SK-N-SH treated with all-trans-retinoic acid at 6 μM for 48 hours (cell line): ENCODE data around the gene CUBN.

Experiments used
- ATAC-seq: fragments of 200-7000 bp; cut with Tn5 transposase; 3 replicates; pipeline ENCODE4 v1.9.1; 2020; ENCODE audit warnings: mild to moderate bottlenecking, moderate library complexity
- ARNTL ChIP-seq: fragments of 450-650 bp; formaldehyde crosslinking; IDR thresholded peaks from 2 replicates; pipeline ENCODE4 v1.5.0; 2020; ENCODE audit warnings: low read depth, mild to moderate bottlenecking, moderate library complexity, borderline replicate concordance
- CSDC2 ChIP-seq: fragments of 250-450 bp; sonication (Bioruptor Pico); IDR thresholded peaks from 2 replicates; pipeline ENCODE4 v1.5.0; 2020; ENCODE audit warnings: mild to moderate bottlenecking, moderate library complexity
- CSRNP3 ChIP-seq: fragments of 250-450 bp; sonication (Bioruptor Pico); IDR thresholded peaks from 2 replicates; pipeline ENCODE4 v1.5.1; 2021; ENCODE audit warnings: mild to moderate bottlenecking, moderate library complexity
- ESRRG ChIP-seq: fragments of 250-450 bp; sonication (Bioruptor Pico); IDR thresholded peaks from 2 replicates; pipeline ENCODE4 v1.6.1; 2021; ENCODE audit warnings: mild to moderate bottlenecking
- GLIS3 ChIP-seq: fragments of 250-450 bp; sonication (Bioruptor Pico); IDR thresholded peaks from 2 replicates; pipeline ENCODE4 v1.5.0; 2020; ENCODE audit warnings: mild to moderate bottlenecking, moderate library complexity
- ISL1 ChIP-seq: fragments of 250-450 bp; sonication (Bioruptor Pico); IDR thresholded peaks from 2 replicates; pipeline ENCODE4 v2.1.2; 2022; ENCODE audit warnings: mild to moderate bottlenecking, moderate library complexity
- OSR1 ChIP-seq: fragments of 250-450 bp; sonication (Bioruptor Pico); IDR thresholded peaks from 2 replicates; pipeline ENCODE4 v1.8.0; 2022; ENCODE audit warnings: moderate library complexity, mild to moderate bottlenecking, inconsistent platforms
- PATZ1 ChIP-seq: fragments of 250-450 bp; sonication (Bioruptor Pico); IDR thresholded peaks from 2 replicates; pipeline ENCODE4 v1.8.0; 2020; ENCODE audit warnings: mild to moderate bottlenecking, moderate library complexity, borderline replicate concordance
- PPARA ChIP-seq: fragments of 250-450 bp; sonication (Bioruptor Pico); IDR thresholded peaks from 2 replicates; pipeline ENCODE4 v1.5.0; 2020; ENCODE audit warnings: mild to moderate bottlenecking, borderline replicate concordance
- RARB ChIP-seq: fragments of 250-450 bp; sonication (Bioruptor Pico); IDR thresholded peaks from 2 replicates; pipeline ENCODE4 v1.8.0; 2021; ENCODE audit warnings: mild to moderate bottlenecking, moderate library complexity
- SNAI2 ChIP-seq: fragments of 250-450 bp; sonication (Bioruptor Pico); IDR thresholded peaks from 2 replicates; pipeline ENCODE4 v1.5.0; 2020; ENCODE audit warnings: mild to moderate bottlenecking, moderate library complexity
- TCF4 ChIP-seq: fragments of 250-450 bp; sonication (Bioruptor Pico); IDR thresholded peaks from 2 replicates; pipeline ENCODE4 v1.8.0; 2021; ENCODE audit warnings: mild to moderate bottlenecking, moderate library complexity, borderline replicate concordance
- TOX ChIP-seq: fragments of 250-450 bp; sonication (Bioruptor Pico); IDR thresholded peaks from 2 replicates; pipeline ENCODE4 v1.8.0; 2021; ENCODE audit warnings: mild to moderate bottlenecking, moderate library complexity, borderline replicate concordance
- ZC3H10 ChIP-seq: fragments of 250-450 bp; sonication (Bioruptor Pico); IDR thresholded peaks from 2 replicates; pipeline ENCODE4 v1.5.1; 2021; ENCODE audit warnings: mild to moderate bottlenecking, moderate library complexity
- ZFP3 ChIP-seq: fragments of 250-450 bp; sonication (Bioruptor Pico); IDR thresholded peaks from 2 replicates; pipeline ENCODE4 v1.5.0; 2020; ENCODE audit warnings: mild to moderate bottlenecking, moderate library complexity
- ZFP30 ChIP-seq: fragments of 450-650 bp; formaldehyde crosslinking; IDR thresholded peaks from 2 replicates; pipeline ENCODE4 v1.5.0; 2022; ENCODE audit warnings: mild to moderate bottlenecking, moderate library complexity
- ZNF565 ChIP-seq: fragments of 450-650 bp; formaldehyde crosslinking; conservative IDR thresholded peaks from 2 replicates; pipeline ENCODE4 v1.5.0; 2020; ENCODE audit warnings: low read depth, mild to moderate bottlenecking, moderate library complexity
- ZNF70 ChIP-seq: fragments of 450-650 bp; formaldehyde crosslinking; IDR thresholded peaks from 2 replicates; pipeline ENCODE4 v1.5.0; 2020; ENCODE audit warnings: mild to moderate bottlenecking, moderate library complexity
- ZNF8 ChIP-seq: fragments of 450-650 bp; formaldehyde crosslinking; IDR thresholded peaks from 2 replicates; pipeline ENCODE4 v1.5.0; 2020; ENCODE audit warnings: mild to moderate bottlenecking, moderate library complexity
- TF ChIP-seq, protein P1 (sequence below): fragments of 250-450 bp; sonication (Bioruptor Pico); IDR thresholded peaks from 2 replicates; pipeline ENCODE4 v1.5.1; 2020; ENCODE audit warnings: low read depth, mild to moderate bottlenecking, moderate library complexity
- TF ChIP-seq, protein P2 (sequence below): fragments of 250-450 bp; sonication (Bioruptor Pico); IDR thresholded peaks from 2 replicates; pipeline ENCODE4 v1.8.0; 2021; ENCODE audit warnings: low read depth, mild to moderate bottlenecking, moderate library complexity, borderline replicate concordance

Gene CUBN

DNA sequence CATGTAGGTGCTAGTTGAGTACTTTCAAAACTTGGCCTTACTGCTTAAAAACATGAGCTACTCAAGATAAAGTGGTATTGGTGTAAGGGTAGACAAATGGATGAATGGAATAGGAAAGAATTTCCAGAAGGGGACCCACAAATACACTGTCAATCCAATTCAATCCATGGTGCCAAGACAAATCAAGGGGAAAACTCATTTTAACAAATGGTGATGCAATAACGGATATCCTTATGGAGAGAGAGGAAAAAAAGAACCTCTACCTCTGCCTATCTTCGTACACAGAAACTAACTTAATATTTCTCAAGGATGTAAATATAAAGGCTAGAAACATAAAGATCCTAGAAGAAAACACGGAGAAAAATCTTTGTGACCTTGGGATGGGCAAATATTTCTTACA lies 188.5 kb downstream of the CUBN start:
- TF ChIP-seq OSR1 (no peak), ZFP3 (CRISPR knock-in tag) (no peak), ARNTL (CRISPR knock-in tag) (no peak), PPARA (CRISPR knock-in tag) (no peak), ZNF70 (CRISPR knock-in tag) (no peak), TOX (no peak), GLIS3 (no peak), ISL1 (CRISPR knock-in tag) (no peak), ZNF8 (CRISPR knock-in tag) (no peak), ESRRG (CRISPR knock-in tag) (no peak), RARB (CRISPR knock-in tag) (no peak), TCF4 (no peak), ZC3H10 (CRISPR knock-in tag) (no peak), CSRNP3 (no peak)
- TF ChIP-seq, protein P1, sequence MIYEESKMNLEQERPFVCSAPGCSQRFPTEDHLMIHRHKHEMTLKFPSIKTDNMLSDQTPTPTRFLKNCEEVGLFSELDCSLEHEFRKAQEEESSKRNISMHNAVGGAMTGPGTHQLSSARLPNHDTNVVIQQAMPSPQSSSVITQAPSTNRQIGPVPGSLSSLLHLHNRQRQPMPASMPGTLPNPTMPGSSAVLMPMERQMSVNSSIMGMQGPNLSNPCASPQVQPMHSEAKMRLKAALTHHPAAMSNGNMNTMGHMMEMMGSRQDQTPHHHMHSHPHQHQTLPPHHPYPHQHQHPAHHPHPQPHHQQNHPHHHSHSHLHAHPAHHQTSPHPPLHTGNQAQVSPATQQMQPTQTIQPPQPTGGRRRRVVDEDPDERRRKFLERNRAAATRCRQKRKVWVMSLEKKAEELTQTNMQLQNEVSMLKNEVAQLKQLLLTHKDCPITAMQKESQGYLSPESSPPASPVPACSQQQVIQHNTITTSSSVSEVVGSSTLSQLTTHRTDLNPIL = no peak
- TF ChIP-seq, protein P2, sequence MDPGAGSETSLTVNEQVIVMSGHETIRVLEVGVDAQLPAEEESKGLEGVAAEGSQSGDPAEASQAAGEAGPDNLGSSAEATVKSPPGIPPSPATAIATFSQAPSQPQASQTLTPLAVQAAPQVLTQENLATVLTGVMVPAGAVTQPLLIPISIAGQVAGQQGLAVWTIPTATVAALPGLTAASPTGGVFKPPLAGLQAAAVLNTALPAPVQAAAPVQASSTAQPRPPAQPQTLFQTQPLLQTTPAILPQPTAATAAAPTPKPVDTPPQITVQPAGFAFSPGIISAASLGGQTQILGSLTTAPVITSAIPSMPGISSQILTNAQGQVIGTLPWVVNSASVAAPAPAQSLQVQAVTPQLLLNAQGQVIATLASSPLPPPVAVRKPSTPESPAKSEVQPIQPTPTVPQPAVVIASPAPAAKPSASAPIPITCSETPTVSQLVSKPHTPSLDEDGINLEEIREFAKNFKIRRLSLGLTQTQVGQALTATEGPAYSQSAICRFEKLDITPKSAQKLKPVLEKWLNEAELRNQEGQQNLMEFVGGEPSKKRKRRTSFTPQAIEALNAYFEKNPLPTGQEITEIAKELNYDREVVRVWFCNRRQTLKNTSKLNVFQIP = no peak
- TF ChIP-seq, all 23 proteins: peak for 0
- ATAC-seq = no peak

- no peak for ATAC-seq
- no peak for TF ChIP-seq CSRNP3
- no peak for TF ChIP-seq ISL1 (CRISPR knock-in tag)
Measured at GRCh38 chr10:16938952-16939351, 190.7 kb downstream of the CUBN start.

DNA sequence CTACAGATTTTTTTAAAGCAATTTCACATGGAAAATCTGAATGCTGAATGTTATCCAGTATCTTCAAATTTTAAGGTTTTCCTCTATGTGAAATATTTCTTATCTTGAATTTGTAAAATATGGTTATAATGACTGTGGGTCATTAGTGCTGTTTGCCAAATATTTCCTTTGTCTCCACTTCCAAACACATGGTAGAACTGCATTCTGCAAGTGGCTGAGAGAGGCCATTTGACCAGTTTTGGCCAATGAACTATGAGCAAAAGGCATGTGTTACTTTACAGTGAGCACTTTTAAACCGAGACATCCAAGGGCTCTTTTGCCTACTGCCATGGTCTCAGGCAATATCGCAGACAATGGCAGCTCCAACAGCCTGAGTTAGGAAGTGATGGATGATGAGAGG lies 195.2 kb downstream of the CUBN start:
- ATAC-seq = no peak
- TF ChIP-seq PATZ1 (CRISPR knock-in tag) (no peak), ZNF8 (CRISPR knock-in tag) (no peak), ISL1 (CRISPR knock-in tag) (no peak), OSR1 (no peak), TCF4 (no peak), ZFP3 (CRISPR knock-in tag) (no peak), CSDC2 (CRISPR knock-in tag) (no peak), GLIS3 (no peak), ZFP30 (CRISPR knock-in tag) (no peak), CSRNP3 (no peak), TOX (no peak), ZNF565 (CRISPR knock-in tag) (no peak), ESRRG (CRISPR knock-in tag) (no peak), SNAI2 (no peak), ZNF70 (CRISPR knock-in tag) (no peak)

DNA sequence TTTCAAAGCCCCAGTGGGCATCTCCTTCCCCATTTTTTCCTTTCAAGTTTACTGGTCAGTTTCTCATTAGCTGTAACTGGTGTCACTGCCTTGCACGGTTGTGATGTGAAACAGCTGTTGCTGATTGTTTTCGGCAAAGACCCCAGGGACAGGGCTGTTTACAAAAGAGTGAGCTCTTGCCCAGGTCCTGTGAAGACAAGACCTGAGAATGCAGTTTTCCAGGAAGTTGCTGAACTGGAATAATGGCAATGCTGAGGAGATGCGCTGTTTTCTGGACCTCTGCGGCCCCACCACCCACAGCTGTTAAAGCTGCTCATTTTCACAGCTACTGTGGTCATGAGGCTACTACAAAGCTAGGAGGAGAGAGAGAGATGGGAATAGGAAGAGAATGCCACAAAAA lies 195.8 kb downstream of the CUBN start:
- ATAC-seq = no peak

More for the DNA sequence above, 195.8 kb downstream of the CUBN start:
- TF ChIP-seq, protein P2 = no peak
